CD14-positive monocyte (primary cell): ENCODE data around the gene GASK1A. TPM values are rescaled to one million over a fixed set of nuclear protein-coding genes. Genes with fewer than 3 reads are reported as not detected.
A peak's percentile ranks its signal among the peaks of the same experiment; 100 is the strongest.

Experiments
- DNase-seq, 3 donors: peaks; one replicate each; pipeline ENCODE4 v3.0.0-alpha.2; 2011 to 2022
- H2AFZ ChIP-seq: 2 replicates; pipeline ENCODE4 v1.6.0; 2012; ENCODE audit warnings: mild to moderate bottlenecking, low read depth, low read length, inconsistent platforms; ENCODE audit not compliant: insufficient read depth, poor library complexity, severe bottlenecking
- H3K27ac ChIP-seq, 2 donors: 1 replicate in 1 of 2; 2 replicates in 1 of 2; pipeline ENCODE4 v1.5.1; 2012 to 2013; ENCODE audit warnings: low read length in 2 of 2, control low read depth in 1 of 2, inconsistent platforms in 1 of 2, low read depth in 1 of 2, mild to moderate bottlenecking in 1 of 2
- H3K27me3 ChIP-seq, 2 donors: one replicate each; pipeline versions ENCODE4 v1.6.0 to v1.6.1; 2011 to 2013; ENCODE audit warnings: low read length in 2 of 2; ENCODE audit not compliant: control insufficient read depth in 2 of 2, insufficient read depth in 2 of 2
- H3K36me3 ChIP-seq, 2 donors: replicated peaks in 1 of 2; 1 replicate in 1 of 2; 2 replicates in 1 of 2; pipeline versions ENCODE4 v1.5.1 to v1.6.1; 2012 to 2013; ENCODE audit warnings: low read length in 2 of 2, control low read depth in 1 of 2, inconsistent platforms in 1 of 2, mild to moderate bottlenecking in 1 of 2; ENCODE audit not compliant: insufficient read depth in 2 of 2, control insufficient read depth in 1 of 2
- H3K4me1 ChIP-seq, 2 donors: 1 replicate in 1 of 2; 2 replicates in 1 of 2; pipeline versions ENCODE4 v1.5.1 to v1.6.1; 2012 to 2013; ENCODE audit warnings: low read length in 2 of 2, control low read depth in 1 of 2, inconsistent platforms in 1 of 2, mild to moderate bottlenecking in 1 of 2, moderate library complexity in 1 of 2; ENCODE audit not compliant: insufficient read depth in 2 of 2, control insufficient read depth in 1 of 2
- H3K4me2 ChIP-seq: replicated peaks from 2 replicates; pipeline ENCODE3; 2012; ENCODE audit warnings: low read length, moderate library complexity, mild to moderate bottlenecking; ENCODE audit not compliant: poor library complexity, severe bottlenecking; ENCODE audit errors: extremely low read depth
- H3K4me3 ChIP-seq, 3 experiments: fragments of 200-600 bp in 1 of 3; sonication (generic) in 1 of 3; replicated peaks in 1 of 3; 1 replicate in 2 of 3; 2 replicates in 1 of 3; pipeline ENCODE4 v1.5.1; 2011 to 2013; ENCODE audit warnings: low read length in 3 of 3, mild to moderate bottlenecking in 3 of 3, control low read depth in 2 of 3, low read depth in 2 of 3, inconsistent platforms in 1 of 3, moderate library complexity in 1 of 3
- H3K79me2 ChIP-seq: 2 replicates; pipeline ENCODE4 v1.6.0; 2012; ENCODE audit warnings: mild to moderate bottlenecking, control low read depth, inconsistent platforms, low read length, moderate library complexity; ENCODE audit not compliant: insufficient read depth
- H3K9ac ChIP-seq: 2 replicates; pipeline ENCODE4 v1.6.0; 2017; ENCODE audit warnings: low read length, mild to moderate bottlenecking; ENCODE audit not compliant: insufficient read depth, poor library complexity, severe bottlenecking
- H3K9me3 ChIP-seq, 2 donors: replicated peaks in 1 of 2; 1 replicate in 1 of 2; 2 replicates in 1 of 2; pipeline versions ENCODE4 v1.5.1 to v1.6.1; 2012 to 2013; ENCODE audit warnings: low read length in 2 of 2, control low read depth in 1 of 2; ENCODE audit not compliant: control insufficient read depth in 1 of 2, insufficient read depth in 1 of 2
- H4K20me1 ChIP-seq: 2 replicates; pipeline ENCODE4 v1.6.0; 2012; ENCODE audit warnings: mild to moderate bottlenecking, low read length, control low read depth, moderate library complexity; ENCODE audit not compliant: insufficient read depth
- H3K27ac Mint-ChIP-seq, 7 donors: one replicate each; pipeline ENCODE4 v1.8.0; 2020; ENCODE audit warnings: mild to moderate bottlenecking in 7 of 7, mixed read lengths in 7 of 7, moderate library complexity in 6 of 7, inconsistent platforms in 2 of 7
- H3K27me3 Mint-ChIP-seq, 3 donors: one replicate each; pipeline ENCODE4 v1.8.0; 2021 to 2022; ENCODE audit warnings: low read depth in 3 of 3, mild to moderate bottlenecking in 3 of 3, mixed read lengths in 3 of 3, moderate library complexity in 3 of 3, inconsistent platforms in 1 of 3
- H3K36me3 Mint-ChIP-seq, 2 donors: one replicate each; pipeline ENCODE4 v1.8.0; 2020; ENCODE audit warnings: mixed read lengths in 2 of 2, inconsistent platforms in 1 of 2, mild to moderate bottlenecking in 1 of 2
- H3K4me1 Mint-ChIP-seq: one replicate; pipeline ENCODE4 v1.8.0; 2020; ENCODE audit warnings: mild to moderate bottlenecking, mixed read lengths
- H3K4me3 Mint-ChIP-seq, 2 donors: one replicate each; pipeline ENCODE4 v1.8.0; 2020; ENCODE audit warnings: mild to moderate bottlenecking in 2 of 2, mixed read lengths in 2 of 2, moderate library complexity in 1 of 2
- H3K9me3 Mint-ChIP-seq, 7 donors: one replicate each; pipeline ENCODE4 v1.8.0; 2020 to 2022; ENCODE audit warnings: mixed read lengths in 7 of 7, mild to moderate bottlenecking in 6 of 7, moderate library complexity in 6 of 7, inconsistent platforms in 2 of 7
- CTCF ChIP-seq: fragments of 200-600 bp; IDR thresholded peaks from one replicate; pipeline ENCODE4 v1.8.0; 2022; ENCODE audit warnings: antibody characterized with exemption, mild to moderate bottlenecking
- WGBS: methylation state at CpG from one replicate; pipeline ENCODE4 v1.1.5; 2013; ENCODE audit warnings: missing lambda C conversion rate; ENCODE audit not compliant: insufficient coverage; 5-methylcytosine and 5-hydroxymethylcytosine counted together
- intact Hi-C, 2 donors: fragments of 100-400 bp; cut with micrococcal nuclease; formaldehyde crosslinking; loops; one replicate each; pipeline versions ENCODE4 v1.15.0 to v1.15.1; 2023
- polyA plus RNA-seq, 3 donors: library from polyadenylated mRNA; depleted of rRNA in 1 of 3; unstranded in 2 of 3; stranded (reverse) in 1 of 3; fragments of 300-500 nt in 2 of 3; fragments of >200 nt in 1 of 3; fragmentation: Illumina TruSeq in 2 of 3; gene quantifications; 1 replicate in 2 of 3; 2 replicates in 1 of 3; pipeline ENCODE4 v1.2.3, GENCODE V29; 2012 to 2021

The GASK1A gene
- polyA plus RNA-seq, 3 donors: 0.13 TPM; not detected in 2

- H3K27ac Mint-ChIP-seq: no peak overlapping the region
- Histone ChIP-seq H3K9me3 (no peaks in the 10 kb centered on the region), H3K9ac (no peak overlapping the region), H3K27ac (no peak overlapping the region), H3K4me3 (no peak overlapping the region), H2AFZ (no peak overlapping the region), H3K79me2 (no peaks in the 10 kb centered on the region), H4K20me1 (no peaks in the 10 kb centered on the region), H3K27me3 (peaks cover 0 to 7% of the 10 kb centered on the region in 2 donors), H3K36me3 (no peaks in the 10 kb centered on the region), H3K4me1 (peaks cover 9 to 14% of the 10 kb centered on the region in 2 donors), H3K4me2 (no peak overlapping the region)
- peaks cover 15% of the 10 kb centered on the region for H3K4me1 Mint-ChIP-seq
- WGBS: no CpG with 5 or more reads among the region's 3 CpGs
- H3K36me3 Mint-ChIP-seq: no peaks in the 10 kb centered on the region
- TF ChIP-seq CTCF: no peak
- H3K9me3 Mint-ChIP-seq: peaks cover 0 to 2% (median 0%) of the 10 kb centered on the region in 7 donors
- H3K27me3 Mint-ChIP-seq: peaks cover 4 to 22% (median 14%) of the 10 kb centered on the region in 3 donors
- no peak overlapping the region for H3K4me3 Mint-ChIP-seq
- intact Hi-C loops: no loop called here
- DNase-seq: no peak
Measured at GRCh38 chr3:43104039-43104438, 124.9 kb downstream of the GASK1A start.

GRCh38 chr3:43104660-43105595 lies 125.8 kb downstream of the GASK1A start:
- Histone ChIP-seq H3K9ac (no peak overlapping the region), H3K79me2 (no peaks in the 10 kb centered on the region), H3K4me2 (peak overlapping the region; percentile 84), H3K4me1 (peaks cover 9 to 14% of the 10 kb centered on the region in 2 donors), H3K9me3 (no peaks in the 10 kb centered on the region), H3K27ac (no peak overlapping the region), H3K27me3 (peaks cover 0 to 7% of the 10 kb centered on the region in 2 donors), H3K36me3 (no peaks in the 10 kb centered on the region), H2AFZ (peak overlapping the region; percentile 97), H3K4me3 (peak overlapping the region in 2 of 3 experiments; percentile 58 to 80), H4K20me1 (no peaks in the 10 kb centered on the region)
- no peaks in the 10 kb centered on the region for H3K36me3 Mint-ChIP-seq
- peaks cover 0 to 2% (median 0%) of the 10 kb centered on the region in 7 donors for H3K9me3 Mint-ChIP-seq
- peak overlapping the region in 1 of 7 donors; percentile 7 for H3K27ac Mint-ChIP-seq
- peaks cover 4 to 22% (median 14%) of the 10 kb centered on the region in 3 donors for H3K27me3 Mint-ChIP-seq
- TF ChIP-seq CTCF: no peak
- 72% methylated on average over 16 of the region's 33 CpGs for WGBS
- peaks cover 15% of the 10 kb centered on the region for H3K4me1 Mint-ChIP-seq
- H3K4me3 Mint-ChIP-seq: peak overlapping the region; percentile 78 to 83
- DNase-seq: no peak
- intact Hi-C loops: no loop called here
